AG04449 (cell line): Measurements from ENCODE around the gene GAST.

Source experiments
- CTCF ChIA-PET: fragments of 350-600 bp; formaldehyde crosslinking; extraction: SDS; loops from one replicate; lab custom pipeline; 2021; ENCODE audit warnings: antibody characterized with exemption; lab: Yijun Ruan, JAX
- POLR2A ChIA-PET: fragments of 400-600, 350-600 bp; formaldehyde crosslinking; extraction: SDS; loops from one replicate; lab custom pipeline; 2020; ENCODE audit warnings: antibody characterized with exemption, inconsistent platforms; lab: Yijun Ruan, JAX
- DNase-seq: peaks from one replicate; pipeline ENCODE4 v3.0.0-alpha.2; 2010; ENCODE audit warnings: low read depth, low spot score
- H3K4me3 ChIP-seq: 2 replicates; pipeline ENCODE4 v1.5.1; 2011; ENCODE audit warnings: low read depth, mild to moderate bottlenecking, control low read depth, low read length
- CTCF ChIP-seq: IDR thresholded peaks from one replicate; pipeline ENCODE4 v1.5.1; 2011; ENCODE audit warnings: mild to moderate bottlenecking, moderate library complexity, low read length, control low read depth, inconsistent platforms; ENCODE audit not compliant: insufficient read depth; ENCODE audit errors: missing control alignments

Gene GAST, protein sequence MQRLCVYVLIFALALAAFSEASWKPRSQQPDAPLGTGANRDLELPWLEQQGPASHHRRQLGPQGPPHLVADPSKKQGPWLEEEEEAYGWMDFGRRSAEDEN

DNA sequence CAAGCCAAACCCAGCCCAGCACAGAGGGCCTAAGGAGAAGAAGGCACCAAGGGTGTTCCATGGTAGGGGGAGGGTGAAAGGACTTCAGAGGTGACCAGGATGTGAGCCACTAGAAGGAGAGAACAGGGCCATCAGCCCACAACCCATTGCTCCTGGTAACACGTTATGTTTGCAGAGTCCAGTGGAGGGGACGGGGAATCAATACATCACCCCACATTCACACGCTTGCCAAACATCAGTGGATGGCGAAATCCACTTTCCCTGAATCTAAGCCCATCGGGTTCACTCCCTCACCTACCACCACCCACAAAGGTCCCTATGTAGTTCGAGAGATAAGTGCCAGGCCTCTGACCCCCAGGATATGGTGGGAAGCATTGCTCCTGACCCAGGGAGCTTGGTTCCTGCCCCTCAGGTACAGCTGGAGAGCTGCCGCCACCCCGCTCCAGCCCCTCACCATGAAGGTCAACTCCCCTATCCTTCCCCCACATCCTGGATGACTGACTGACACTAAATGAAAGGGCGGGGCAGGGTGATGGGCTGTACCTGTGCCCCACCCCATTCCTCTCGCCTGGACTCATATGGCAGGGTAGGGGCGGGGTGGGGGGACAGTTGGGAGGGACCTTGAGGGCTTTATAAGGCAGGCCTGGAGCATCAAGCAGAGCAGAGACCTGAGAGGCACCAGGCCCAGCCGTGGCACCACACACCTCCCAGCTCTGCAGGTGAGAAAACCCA, at the start of gene GAST:
Gene GAST (plus strand): TSS at position 663 of the 732 bp plus-strand sequence. CDS start 3,106 bp downstream, outside the sequence.
- CTCF ChIA-PET, result interaction anchor here (2.5 to 9.0 kb wide), 2 partner anchors 15 to 26 kb away, joined by 8 to 114 read pairs; no protein-coding TSS in a partner anchor
- no peak for DNase-seq
- POLR2A ChIA-PET, result interaction anchor here (1.0 kb wide), 1 partner anchor 18 kb away, joined by 4 read pairs; no protein-coding TSS in a partner anchor

DNA sequence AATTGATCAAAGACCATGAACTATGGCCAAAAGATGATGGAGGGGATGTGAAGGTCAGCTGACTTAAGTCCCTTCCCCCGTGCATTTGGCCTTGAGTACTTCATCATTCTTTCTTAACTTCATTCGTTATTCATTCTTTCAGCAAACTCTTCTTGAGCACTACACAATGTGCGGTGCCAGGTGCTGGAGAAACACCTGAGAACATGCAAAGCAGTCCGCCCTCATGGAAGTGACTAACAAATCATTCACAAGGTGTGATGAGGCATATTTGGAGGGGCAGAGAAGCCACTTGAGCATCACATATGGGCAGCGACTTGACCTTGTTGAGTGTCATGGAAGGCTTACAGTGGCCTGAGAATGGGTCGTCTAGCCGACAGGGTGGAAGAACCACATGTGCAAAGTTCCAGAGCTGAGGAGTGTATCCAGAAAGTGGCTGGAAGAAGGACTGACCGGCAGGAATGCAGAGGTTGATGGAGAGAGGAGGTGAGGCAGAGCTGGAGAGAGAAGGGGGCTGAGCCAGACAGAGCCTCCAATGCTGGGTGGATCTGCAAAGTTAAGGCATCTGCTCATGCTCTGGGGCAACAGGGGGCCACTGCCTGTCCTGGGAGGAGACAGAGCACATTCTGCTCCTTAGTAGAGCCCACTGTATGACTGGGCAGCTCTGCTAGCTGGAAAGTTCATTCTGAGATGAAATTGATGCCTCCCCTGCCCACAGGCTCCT, 48.5 kb upstream of the GAST start:
- no peak for DNase-seq
- no peak overlapping the region for H3K4me3 ChIP-seq
- ChIA-PET POLR2A (interaction anchor here (0.8 kb wide), 1 partner anchor 25 kb away, joined by 3 read pairs; no protein-coding TSS in a partner anchor), CTCF (interaction anchor here (0.7 to 14.2 kb wide), 89 partner anchors 9 to 1299 kb away, joined by 3 to 604 read pairs (median 6); partner anchors contain the start of genes GJD3, KRT10, KRT12 and KRT19)
- TF ChIP-seq CTCF, result no peak

More for the DNA sequence above, at the start of gene GAST:
- H3K4me3 ChIP-seq, result no peak within 1 kb of the TSS
- TF ChIP-seq CTCF, result no peak

- POLR2A ChIA-PET, result interaction anchor here (0.8 kb wide), 1 partner anchor 24 kb away, joined by 3 read pairs; no protein-coding TSS in a partner anchor
- H3K4me3 ChIP-seq, result no peak overlapping the region
- DNase-seq, result no peak
- CTCF ChIA-PET, result interaction anchor here (1.1 to 14.2 kb wide), 36 partner anchors 9 to 1104 kb away, joined by 3 to 604 read pairs (median 9); partner anchors contain the start of genes KRT20, KRT28 and KRTAP2-3
- no peak for TF ChIP-seq CTCF
These were observed 48.0 kb upstream of the GAST start for GRCh38 chr17:41664172-41664457.

DNA sequence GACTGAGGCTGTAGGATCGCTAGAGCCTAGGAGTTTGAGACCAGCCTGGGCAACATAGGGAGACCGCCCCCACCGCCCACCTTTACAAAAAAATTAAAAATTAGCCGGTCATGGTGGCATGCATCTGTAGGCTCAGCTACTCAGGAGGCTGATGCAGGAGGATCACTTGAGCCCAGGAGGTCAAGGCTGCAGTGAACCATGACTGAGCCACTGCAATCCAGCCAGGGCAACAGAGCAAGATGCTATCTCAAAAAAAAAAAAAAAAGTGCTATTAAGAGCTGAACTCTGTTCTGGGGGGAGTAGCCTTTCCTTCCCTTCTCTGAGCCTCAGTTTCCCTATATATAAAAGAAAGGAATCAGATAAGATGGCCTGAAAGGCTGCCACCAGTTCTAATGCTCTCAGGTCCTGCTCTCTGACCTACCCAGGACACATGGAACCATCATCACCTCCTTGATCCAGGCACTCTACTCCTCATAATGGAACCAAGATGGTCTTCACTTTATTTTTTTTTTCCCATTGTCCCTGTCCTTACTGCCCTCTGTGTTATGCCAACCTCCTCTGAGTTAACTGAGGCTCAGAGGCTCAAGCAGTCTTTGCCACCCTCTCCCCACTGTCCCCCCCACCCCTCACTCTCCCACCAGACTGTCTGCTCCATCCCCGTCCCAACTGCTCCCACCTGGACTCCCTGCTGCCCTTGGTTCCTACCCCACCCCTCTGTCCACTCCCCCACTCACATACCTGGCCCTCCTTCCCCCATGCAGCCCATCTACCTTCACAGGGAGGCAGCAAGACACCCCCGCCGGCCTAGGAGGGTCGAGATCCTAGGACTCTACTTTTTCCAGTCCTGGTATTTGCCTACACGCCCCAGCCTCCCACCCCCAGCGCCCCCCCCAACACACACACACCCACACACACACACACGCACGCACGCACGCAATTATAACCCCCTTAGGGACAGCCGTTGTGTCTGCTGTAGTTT, 47.3 kb upstream of the GAST start:
- no peak for TF ChIP-seq CTCF
- H3K4me3 ChIP-seq, result peak overlapping the region; percentile 55
- CTCF ChIA-PET, result interaction anchor here (0.6 to 14.2 kb wide), 82 partner anchors 8 to 1307 kb away, joined by 3 to 604 read pairs (median 5); partner anchors contain the start of genes EIF1, KRT10 and KRT28
- DNase-seq, result no peak
- POLR2A ChIA-PET, result interaction anchor here (1.1 to 2.7 kb wide), 4 partner anchors 14 to 115 kb away, joined by 3 to 9 read pairs (median 5); no protein-coding TSS in a partner anchor

GRCh38 chr17:41665566-41666236, 46.4 kb upstream of the GAST start:
- ChIA-PET CTCF (interaction anchor here (0.6 to 14.2 kb wide), 73 partner anchors 8 to 1936 kb away, joined by 3 to 604 read pairs (median 4); partner anchors contain the start of genes EIF1, KRT10, KRT28 and MIEN1), POLR2A (interaction anchor here (1.1 to 2.7 kb wide), 4 partner anchors 13 to 116 kb away, joined by 3 to 9 read pairs (median 5); no protein-coding TSS in a partner anchor)
- TF ChIP-seq CTCF, result peak; percentile 90
- H3K4me3 ChIP-seq, result peak overlapping the region; percentile 55
- no peak for DNase-seq
